A673 (cell line): ENCODE results near the gene DAD1. TPM values are rescaled to one million over a fixed set of nuclear protein-coding genes. Genes with fewer than 3 reads are reported as not detected.
"Not testable (repeated sequence)": the region's sequence is repeated elsewhere in the genome, so short reads cannot be mapped to it uniquely, and the experiment has no call there.

ENCODE experiments used
- BruUV-seq: library from RNA; stranded (reverse); fragments of 400-500 nt; replicated peaks from 2 replicates; lab custom pipeline; 2021; lab: Mats Ljungman, UMichigan
- CTCF ChIA-PET: fragments of 300-600 bp; sonication (Branson Sonifier 250); formaldehyde crosslinking; loops from one replicate; lab custom pipeline; 2022; ENCODE audit warnings: antibody characterized with exemption; lab: Charles Lee
- POLR2A ChIA-PET: fragments of 300-600 bp; sonication (Branson Sonifier 250); formaldehyde crosslinking; loops from one replicate; lab custom pipeline; 2022; ENCODE audit warnings: antibody characterized with exemption; ENCODE audit not compliant: low non-redundant PET; lab: Charles Lee
- DNase-seq: peaks from one replicate; pipeline ENCODE4 v3.0.0-alpha.2; 2015; ENCODE audit warnings: low spot score
- H3K27ac ChIP-seq: fragments of 200-600 bp; sonication (generic); 2 replicates; pipeline ENCODE4 v1.5.1; 2016; ENCODE audit warnings: mixed run types, low read depth, mild to moderate bottlenecking, mixed read lengths, antibody characterized with exemption, low read length; ENCODE audit not compliant: poor library complexity, severe bottlenecking
- H3K27me3 ChIP-seq: fragments of 200-600 bp; sonication (generic); replicated peaks from 2 replicates; pipeline ENCODE4 v1.6.1; 2017; ENCODE audit warnings: mixed run types, low read depth, mild to moderate bottlenecking, mixed read lengths, antibody characterized with exemption, low read length; ENCODE audit not compliant: insufficient read depth, poor library complexity
- H3K36me3 ChIP-seq: fragments of 200-600 bp; sonication (generic); 2 replicates; pipeline ENCODE4 v1.6.1; 2016; ENCODE audit warnings: mixed run types, mild to moderate bottlenecking, mixed read lengths, antibody characterized with exemption, low read length; ENCODE audit not compliant: insufficient read depth, poor library complexity, severe bottlenecking
- H3K4me1 ChIP-seq: fragments of 200-600 bp; sonication (generic); 2 replicates; pipeline ENCODE4 v1.6.1; 2017; ENCODE audit warnings: mixed run types, mild to moderate bottlenecking, mixed read lengths, antibody characterized with exemption, low read length; ENCODE audit not compliant: insufficient read depth, poor library complexity, severe bottlenecking
- H3K4me3 ChIP-seq: fragments of 200-600 bp; sonication (generic); 2 replicates; pipeline ENCODE4 v1.5.1; 2016; ENCODE audit warnings: low read depth, mixed run types, mild to moderate bottlenecking, mixed read lengths, low read length; ENCODE audit not compliant: poor library complexity, severe bottlenecking
- H3K9me3 ChIP-seq: fragments of 200-600 bp; sonication (generic); 2 replicates; pipeline ENCODE4 v1.6.1; 2016; ENCODE audit warnings: mixed run types, low read depth, mild to moderate bottlenecking, mixed read lengths, antibody characterized with exemption, low read length; ENCODE audit not compliant: poor library complexity, severe bottlenecking
- CTCF ChIP-seq: fragments of 300-800, 200-600 bp; sonication (generic); conservative IDR thresholded peaks from 2 replicates; pipeline ENCODE4 v1.5.1; 2017; ENCODE audit warnings: low read depth, mild to moderate bottlenecking, antibody characterized with exemption, low read length, moderate library complexity, mixed read lengths
- EZH2 ChIP-seq: fragments of 200-600 bp; sonication (generic); IDR thresholded peaks from 2 replicates; pipeline ENCODE4 v1.6.1; 2017; ENCODE audit warnings: borderline replicate concordance, low read depth, mild to moderate bottlenecking, mixed read lengths, antibody characterized with exemption, low read length; ENCODE audit not compliant: poor library complexity, severe bottlenecking
- intact Hi-C: fragments of 100-400 bp; cut with micrococcal nuclease; formaldehyde crosslinking; loops from one replicate; pipeline ENCODE4 v1.10.0; 2022; ENCODE audit not compliant: unreplicated experiment
- total RNA-seq: library from RNA; stranded (reverse); gene quantifications from 2 replicates; pipeline ENCODE4 v1.2.3, GENCODE V29; 2021

The DAD1 gene
- total RNA-seq, 1 experiment from 2014 or later: 261 TPM

GRCh38 chr14:22555384-22556011 is 33.5 kb downstream of the DAD1 start:
- Histone ChIP-seq H3K27ac (no peak overlapping the region), H3K4me3 (no peak overlapping the region), H3K4me1 (peaks cover 63% of the 10 kb centered on the region), H3K36me3 (no peaks in the 10 kb centered on the region), H3K9me3 (no peaks in the 10 kb centered on the region), H3K27me3 (no peaks in the 10 kb centered on the region)
- DNase-seq: no peak
- intact Hi-C loops: loop anchor here (5.0 to 10.0 kb wide), 2 partner anchors 248 to 499 kb away; partner anchors contain the start of gene CDH24
- BruUV-seq: no TSS peak
- TF ChIP-seq CTCF: no peak
- no peak for TF ChIP-seq EZH2
- ChIA-PET CTCF (interaction anchor here (0.7 to 2.1 kb wide), 3 partner anchors 15 to 300 kb away, joined by 3 to 14 read pairs (median 4); no protein-coding TSS in a partner anchor), POLR2A (no interaction called here)

- peaks cover 64% of the 10 kb centered on the region for H3K4me1 ChIP-seq
- no TSS peak for BruUV-seq
- TF ChIP-seq EZH2 (no peak), CTCF (no peak)
- H3K27me3 ChIP-seq: no peaks in the 10 kb centered on the region
- H3K9me3 ChIP-seq: no peaks in the 10 kb centered on the region
- intact Hi-C loops: loop anchor here (5.0 to 10.0 kb wide), 2 partner anchors 247 to 500 kb away; partner anchors contain the start of gene CDH24
- H3K36me3 ChIP-seq: no peaks in the 10 kb centered on the region
- ChIA-PET POLR2A (no interaction called here), CTCF (no interaction called here)
- no peak overlapping the region for H3K4me3 ChIP-seq
- no peak for DNase-seq
- peak overlapping the region; percentile 11 for H3K27ac ChIP-seq
Observed at GRCh38 chr14:22554498-22555383, 34.3 kb downstream of the DAD1 start.

- intact Hi-C loops: loop anchor here (10.0 kb wide), 1 partner anchor 501 kb away; the partner anchor contains the start of gene CDH24
- H3K36me3 ChIP-seq, H3K4me3 ChIP-seq, H3K27me3 ChIP-seq, DNase-seq, CTCF ChIA-PET, BruUV-seq, H3K9me3 ChIP-seq, POLR2A ChIA-PET: not testable (repeated sequence)
- peaks cover 65% of the 10 kb centered on the region for H3K4me1 ChIP-seq
- peak overlapping the region; percentile 53 for H3K27ac ChIP-seq
Observed at GRCh38 chr14:22553861-22554497, 35.0 kb downstream of the DAD1 start.
